T-helper 1 cell treated with Interleukin-12 subunit alpha and Interleukin-12 subunit beta and Interleukin-4 antibody, amounts not matched to agents 30 ng/mL and 1 ng/mL, for 36 hours (primary cell): ENCODE results near the gene CPXM2. TPM values are rescaled to one million over a fixed set of nuclear protein-coding genes. Genes with fewer than 3 reads are reported as not detected.

ENCODE experiments used
- intact Hi-C: fragments of 100-400 bp; cut with micrococcal nuclease; formaldehyde crosslinking; loops from one replicate; pipeline ENCODE4 v1.15.1; 2024
- total RNA-seq: library from RNA; stranded (reverse); gene quantifications from 2 replicates; pipeline ENCODE4 v1.2.3, GENCODE V29; 2022

The CPXM2 gene
- total RNA-seq, 1 donor from 2014 or later: not detected

DNA sequence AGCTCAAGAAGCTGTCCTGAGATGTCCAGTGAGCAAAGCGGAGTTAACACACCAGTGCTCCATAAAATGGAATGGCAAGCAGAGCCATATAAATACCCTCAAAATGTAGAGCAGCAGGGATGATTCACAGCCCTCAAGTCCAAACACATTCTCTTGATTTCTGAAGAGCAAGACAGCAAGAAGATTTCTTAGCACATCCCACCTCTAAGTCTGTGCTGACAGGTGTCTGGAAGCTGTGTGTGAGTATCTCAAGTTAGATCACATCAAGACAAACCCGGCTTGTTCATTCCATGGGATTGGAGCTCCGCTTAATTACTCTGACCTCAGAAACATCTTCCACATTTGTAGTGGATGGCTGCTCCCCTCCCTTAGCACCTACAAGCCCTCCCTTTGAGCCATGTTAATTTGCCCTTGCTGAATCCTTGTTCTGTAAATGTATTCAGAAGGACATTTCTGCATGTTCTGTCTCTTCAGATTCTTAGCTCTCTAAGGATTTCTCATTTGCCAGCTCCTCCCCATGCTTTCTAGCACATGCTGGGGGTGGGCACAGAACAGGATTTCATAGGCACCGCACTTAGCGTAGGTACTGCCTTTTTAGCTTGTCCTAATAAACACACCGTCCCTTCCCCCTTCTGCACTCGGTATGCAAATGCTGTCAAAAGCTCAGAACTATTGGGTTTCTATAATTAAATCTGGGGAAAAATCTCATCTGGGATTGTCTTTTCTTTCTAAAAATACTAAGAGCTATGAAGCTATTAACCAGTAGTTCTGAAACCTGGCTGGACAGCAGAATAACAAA, 112.7 kb downstream of the CPXM2 start:
- intact Hi-C loops: no loop called here

DNA sequence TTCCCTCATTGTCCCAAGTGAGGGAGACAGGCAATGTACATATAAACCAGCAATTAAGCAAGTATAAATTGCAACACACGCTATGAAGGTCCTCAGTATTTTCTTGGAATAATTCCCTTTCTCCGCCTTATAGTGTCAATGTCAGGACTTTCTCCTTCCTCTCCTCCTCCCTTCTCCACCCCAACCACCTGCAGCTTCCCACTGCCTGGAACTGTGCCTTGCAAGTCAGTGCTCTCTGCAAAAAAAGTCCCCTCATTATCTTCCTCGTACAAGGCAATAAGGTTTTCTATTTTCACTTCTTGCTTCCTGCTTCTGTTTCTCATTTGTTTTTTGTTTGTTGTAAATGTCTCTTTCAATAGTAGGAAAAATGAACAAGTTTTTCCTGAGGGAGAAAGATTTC, 113.7 kb downstream of the CPXM2 start:
- intact Hi-C loops: no loop called here

DNA sequence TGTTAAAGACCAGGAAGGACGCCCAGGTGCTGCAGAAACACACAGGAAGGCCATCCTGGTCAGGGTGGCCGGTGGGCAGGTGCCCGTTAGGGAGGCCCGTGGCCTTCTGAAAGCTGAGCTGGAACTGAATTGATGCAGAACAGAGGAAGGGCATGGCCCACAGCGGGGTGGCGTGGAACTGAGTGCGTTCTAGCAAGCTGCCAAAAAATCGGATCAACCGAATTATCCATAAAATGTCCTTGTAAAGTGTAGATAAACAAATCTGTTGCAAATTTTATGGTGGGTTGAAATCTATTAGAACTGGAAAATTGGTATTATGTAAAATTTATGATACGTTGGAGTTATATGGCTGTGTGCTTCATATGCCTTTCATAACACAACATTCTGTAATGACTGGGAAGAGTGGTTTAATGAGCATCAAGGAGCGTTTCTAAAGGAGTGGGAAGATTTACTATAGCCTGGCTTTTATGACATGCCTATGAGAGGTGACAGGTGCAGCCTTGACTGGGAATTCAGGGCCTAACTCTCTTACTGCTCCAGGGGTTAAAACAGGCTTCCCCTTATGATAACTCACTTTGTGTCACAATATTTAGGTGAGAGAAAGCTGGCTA, 117.4 kb downstream of the CPXM2 start:
- intact Hi-C loops: no loop called here

DNA sequence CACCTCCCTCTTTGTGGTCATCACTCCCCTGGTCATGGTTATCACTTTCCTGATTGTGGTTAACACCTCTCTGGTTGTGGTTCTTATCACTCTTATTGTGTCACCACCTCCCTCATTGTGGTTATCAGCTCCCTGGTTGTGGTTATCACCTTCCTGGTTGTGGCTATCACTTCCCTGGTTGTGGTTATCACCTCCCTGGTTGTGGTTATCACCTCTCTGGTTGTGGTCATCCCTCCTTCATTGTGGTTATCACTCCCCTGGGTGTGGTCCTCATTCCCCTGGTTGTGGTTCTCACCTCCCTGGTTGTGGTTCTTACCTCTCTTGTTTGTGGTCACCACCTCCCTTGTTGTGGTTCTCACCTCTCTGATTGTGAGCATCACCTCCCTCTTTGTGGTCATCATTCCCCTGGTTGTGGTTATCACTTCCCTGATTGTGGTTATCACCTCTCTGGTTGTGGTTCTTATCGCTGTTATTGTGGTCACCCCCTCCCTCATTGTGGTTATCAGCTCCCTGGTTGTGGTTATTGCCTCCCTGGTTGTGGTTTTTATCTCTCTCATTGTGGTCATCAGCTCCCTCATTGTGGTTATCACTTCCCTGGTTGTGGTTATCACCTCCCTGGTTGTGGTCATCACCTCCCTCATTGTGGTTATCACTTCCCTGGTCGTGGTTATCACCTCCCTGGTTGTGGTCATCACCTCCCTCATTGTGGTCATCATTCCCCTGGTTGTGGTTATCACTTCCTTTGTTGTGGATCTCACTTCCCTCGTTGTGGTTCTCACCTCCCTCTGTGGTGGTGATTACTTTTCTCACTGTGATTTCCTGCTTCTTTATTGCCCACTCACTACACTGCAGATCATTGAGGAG, 118.7 kb downstream of the CPXM2 start:
- intact Hi-C loops: no loop called here

DNA sequence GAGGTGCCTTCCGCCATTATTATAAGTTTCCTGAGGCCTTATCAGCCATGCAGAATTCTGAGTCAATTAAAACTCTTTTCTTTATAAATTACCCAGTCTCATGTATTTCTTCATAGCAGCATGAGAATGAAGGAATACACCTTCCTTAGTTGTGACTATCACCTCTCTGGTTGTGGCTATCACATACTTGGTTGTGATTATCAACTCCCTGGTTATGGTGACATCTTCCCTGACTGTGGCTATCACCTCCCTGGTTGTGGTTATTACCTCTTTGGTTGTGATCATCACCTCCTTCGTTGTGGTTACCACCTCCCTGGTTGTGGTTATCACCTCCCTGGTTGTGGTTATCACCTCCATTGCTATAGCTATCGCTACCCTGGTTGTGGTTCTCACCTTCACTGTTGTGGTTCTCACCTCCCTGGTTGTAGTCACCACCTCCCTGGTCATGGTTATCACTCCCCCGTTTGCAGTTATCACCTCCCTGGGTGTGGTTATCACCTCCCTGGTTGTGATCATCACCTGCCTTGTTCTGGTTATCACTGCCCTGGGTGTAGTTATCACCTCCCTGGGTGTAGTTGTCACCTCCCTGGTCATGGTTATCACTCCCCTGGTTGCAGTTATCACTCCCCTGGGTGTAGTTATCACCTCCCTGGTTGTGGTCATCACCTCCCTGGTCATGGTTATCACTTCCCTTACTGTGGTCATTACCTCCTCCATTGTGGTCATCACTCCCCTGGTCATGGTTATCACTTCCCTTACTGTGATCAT, 119.5 kb downstream of the CPXM2 start:
- intact Hi-C loops: no loop called here

DNA sequence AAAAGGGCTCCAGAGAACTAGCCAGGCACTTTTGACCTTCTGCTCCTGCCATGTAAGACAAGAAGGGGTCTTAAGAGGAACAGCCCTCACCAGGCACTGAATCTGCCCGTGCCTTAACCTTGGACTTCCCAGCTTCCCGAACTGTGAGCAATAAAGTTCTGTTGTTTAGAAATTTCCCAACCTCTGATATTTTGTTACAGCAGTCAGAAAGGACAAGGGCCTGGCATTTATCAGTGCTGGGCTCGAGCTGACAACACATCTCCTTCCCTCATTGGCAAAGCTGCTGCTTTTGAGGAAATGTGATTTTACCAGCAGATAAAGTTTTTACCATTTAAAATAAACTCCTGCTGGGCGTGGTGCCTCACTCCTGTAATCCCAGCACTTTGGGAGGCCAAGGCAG, 122.0 kb downstream of the CPXM2 start:
- intact Hi-C loops: no loop called here

DNA sequence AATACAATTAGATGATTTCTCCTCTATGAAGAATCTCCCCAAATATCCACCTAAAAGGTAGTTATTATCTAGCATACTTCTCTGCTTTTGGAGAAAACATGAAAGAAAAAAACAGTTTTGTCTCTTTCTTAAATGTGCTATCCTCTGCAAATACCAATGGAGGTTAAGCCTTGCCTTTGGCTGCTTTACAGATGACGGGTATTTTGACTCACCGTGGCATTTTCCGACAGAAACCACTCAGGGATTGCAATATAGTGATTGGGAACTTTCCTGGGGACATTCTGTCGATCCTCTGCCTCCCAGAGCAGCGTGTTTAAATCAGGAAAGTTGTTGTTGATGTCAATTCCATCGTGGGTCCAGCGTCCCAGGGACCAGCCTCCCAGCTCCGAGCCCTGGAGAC, 124.8 kb downstream of the CPXM2 start:
- intact Hi-C loops: no loop called here

DNA sequence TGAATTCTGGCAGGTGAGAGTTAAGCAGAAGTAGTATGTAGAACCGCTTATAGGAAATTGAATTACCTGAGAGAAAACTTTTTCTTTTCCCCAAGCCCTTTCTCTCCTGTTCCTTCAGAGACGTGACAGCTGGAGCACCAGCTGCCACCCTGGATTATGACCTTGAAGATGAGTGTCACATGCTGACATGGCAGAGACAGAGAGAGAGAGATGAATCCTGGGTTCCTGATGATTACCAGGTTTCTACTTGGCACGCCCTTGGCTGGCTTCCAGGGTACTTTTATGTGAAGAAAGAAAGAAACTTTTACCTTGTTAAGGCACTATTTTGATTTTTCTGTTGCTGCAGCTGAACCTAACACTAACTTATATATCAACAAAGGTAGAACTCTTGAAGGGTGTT, 125.6 kb downstream of the CPXM2 start:
- intact Hi-C loops: no loop called here

DNA sequence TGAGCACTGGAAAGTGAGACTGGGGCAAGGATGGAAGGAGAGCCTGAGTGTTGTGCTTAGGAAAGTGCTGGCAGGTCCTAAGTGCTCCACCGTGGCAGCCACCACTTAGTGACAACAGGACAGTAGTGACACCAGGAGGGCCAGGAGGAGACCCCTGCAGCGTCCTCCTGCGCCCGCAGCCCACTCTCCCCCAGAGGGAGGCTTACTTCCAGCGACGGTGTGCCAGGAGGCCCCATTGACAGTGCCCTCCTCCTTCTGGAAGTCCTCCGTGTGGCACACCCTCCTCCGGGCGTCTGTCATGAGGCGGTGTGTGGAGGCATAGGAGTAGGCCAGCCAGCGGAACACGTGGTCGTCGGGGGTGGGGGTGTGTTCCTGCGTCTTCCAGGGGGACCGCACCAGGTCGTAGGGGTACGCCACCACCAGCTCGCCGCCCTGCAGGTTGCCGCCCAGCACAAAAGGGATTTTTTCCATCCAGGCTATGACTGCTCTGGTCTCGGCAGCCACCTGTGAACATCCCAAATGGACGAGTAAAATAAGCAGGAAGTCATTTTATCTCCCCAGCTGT, 129.9 kb downstream of the CPXM2 start:
- intact Hi-C loops: no loop called here

DNA sequence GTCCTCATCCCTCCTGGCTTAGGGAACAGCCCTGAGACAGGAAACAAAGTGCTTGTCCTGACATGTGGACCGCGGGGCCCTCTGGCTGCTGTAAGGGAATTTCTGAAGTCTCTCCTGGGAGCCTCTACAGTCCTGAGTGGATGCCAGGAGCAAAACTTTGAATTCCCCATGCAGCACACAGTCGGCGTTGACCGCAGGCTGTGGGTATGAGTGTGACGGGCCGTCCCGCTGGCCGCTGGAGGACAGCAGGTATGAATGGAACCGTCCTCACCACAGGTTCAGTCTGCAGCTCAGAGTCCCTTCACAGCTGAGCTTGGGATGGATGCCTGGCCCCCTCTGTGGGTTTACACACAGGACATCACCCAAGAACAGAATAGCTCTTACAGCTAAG, 130.6 kb downstream of the CPXM2 start:
- intact Hi-C loops: no loop called here

DNA sequence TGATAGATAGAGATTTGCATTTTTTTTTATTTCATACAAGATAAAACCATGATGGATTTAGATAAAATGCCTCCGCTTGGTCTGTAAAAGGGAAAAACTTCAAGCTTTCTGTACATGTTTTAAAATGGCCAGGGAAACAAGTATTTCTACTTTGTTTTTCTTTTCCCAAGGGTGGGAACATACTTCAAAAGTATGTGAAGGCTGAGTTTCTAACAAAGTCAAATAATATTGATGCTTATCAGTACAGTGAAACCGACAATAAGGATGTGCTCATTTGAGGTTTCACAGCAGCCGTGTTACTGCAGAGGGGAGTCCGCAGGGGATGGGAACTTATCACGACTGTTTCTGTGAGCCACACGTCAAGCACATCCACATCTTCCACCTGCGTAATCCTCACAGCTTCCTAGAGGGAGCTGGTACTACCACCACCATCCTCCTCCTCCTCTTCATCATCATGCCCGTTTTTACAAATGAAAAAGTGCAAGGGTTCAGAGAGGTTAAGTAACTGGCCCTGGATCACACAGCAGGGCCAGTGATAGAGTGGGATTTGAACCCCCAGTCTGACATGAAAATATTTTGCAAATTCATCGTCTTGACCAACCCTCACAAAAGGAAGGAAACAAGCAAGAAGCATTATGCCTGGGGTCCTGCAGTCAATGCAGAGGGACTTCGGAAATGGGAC, 131.1 kb downstream of the CPXM2 start:
- intact Hi-C loops: no loop called here

DNA sequence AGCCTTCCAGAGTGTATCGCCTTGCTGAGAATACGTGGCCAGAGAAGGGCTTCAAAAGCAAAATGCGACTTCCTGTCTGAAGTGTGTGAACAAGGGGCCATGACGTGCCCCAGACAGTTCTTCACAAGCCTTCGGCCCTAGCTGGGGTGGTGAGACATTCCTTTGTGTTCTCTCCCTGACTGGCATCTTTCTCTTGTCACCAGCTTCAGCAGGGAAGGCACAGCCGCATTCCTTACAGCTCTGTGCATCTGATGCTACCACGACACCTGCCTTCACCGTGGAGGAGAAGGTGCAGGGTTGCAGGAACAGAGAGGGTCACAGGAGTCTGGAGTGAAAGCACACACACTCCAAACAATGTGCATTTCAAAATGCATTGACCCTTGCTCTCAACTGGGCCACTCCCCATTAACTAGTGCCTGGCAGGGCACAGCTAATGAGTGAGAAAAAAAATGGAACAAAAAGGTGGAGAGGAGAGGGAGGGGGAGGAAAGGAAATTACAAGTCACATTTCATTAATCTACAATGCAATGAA, 132.0 kb downstream of the CPXM2 start:
- intact Hi-C loops: no loop called here

DNA sequence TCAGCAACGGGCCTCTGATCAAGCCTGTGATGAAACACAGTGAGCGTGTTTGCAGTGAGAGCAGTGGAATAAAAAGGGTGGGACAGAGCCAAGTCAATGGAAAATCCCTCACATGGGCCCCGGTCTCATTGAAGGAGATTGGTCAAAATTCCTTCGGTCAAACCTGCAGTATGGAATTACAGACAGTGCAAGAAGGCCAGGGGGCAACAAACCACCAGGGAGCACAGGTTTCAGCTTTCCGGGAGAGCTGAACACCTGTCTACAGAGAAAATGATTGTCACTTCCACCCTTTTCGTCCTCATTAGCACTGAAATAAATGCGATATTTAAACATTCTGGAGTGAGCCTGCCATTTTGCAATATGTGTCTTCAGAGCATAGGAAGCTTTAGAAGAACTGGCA, 132.6 kb downstream of the CPXM2 start:
- intact Hi-C loops: no loop called here

DNA sequence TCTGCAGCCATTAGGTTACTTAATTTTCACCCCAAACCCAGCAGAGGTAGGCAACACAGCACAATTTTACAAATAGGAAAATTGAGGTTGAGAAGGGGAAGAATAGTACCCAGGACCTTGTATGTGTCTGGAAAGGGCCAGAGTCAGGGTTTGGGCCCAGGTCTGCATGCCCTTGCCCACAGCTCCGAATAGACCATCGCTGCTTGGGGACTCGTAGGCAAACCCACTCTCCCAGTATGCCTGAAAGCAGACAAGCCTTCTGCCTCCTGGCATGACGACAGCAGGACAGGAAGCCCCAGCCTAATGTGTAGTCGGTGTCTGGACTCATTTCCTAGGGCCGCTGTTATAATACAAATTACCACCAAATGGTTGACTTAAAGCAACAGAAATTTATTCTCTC, 133.8 kb downstream of the CPXM2 start:
- intact Hi-C loops: no loop called here

DNA sequence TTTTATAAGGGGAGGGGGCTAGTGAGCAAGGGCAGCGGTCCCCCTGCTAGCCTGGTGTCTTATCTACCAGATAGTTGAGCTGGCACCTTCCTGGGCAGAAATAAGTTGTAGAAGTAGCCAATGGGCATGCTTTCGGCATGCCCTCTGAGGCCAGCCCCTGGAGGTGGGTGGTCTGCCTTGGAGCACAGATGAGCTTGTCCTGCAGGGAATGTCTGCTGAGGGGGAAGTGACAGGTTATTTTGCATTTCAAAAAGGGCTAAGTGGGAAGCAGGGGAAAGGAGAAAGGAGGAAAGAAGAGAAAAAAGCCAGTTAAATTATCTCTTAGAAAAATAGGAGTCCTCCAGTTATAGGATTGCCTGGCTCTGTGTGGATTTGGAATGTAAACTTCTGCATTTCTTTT, 136.5 kb downstream of the CPXM2 start:
- intact Hi-C loops: no loop called here

DNA sequence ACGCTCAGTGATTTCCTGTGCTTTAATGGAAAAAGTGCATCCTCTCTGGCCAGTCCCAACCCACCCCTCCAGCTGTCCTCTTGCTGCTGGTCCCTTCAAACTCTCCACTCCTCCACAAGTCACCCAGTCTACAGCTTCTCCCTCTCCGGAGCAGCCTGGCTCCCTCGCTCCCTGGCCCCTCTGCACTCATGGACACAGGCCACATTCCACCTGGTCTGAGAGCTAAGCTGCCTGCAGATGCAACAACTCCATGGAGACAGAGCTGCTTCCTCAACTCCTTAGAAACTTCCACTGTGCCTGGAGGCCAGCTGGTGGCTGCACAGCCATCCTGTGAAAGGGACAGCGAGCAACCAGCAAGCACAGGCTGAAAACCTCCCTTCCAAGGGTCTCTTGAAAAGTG, 137.5 kb downstream of the CPXM2 start:
- intact Hi-C loops: no loop called here

DNA sequence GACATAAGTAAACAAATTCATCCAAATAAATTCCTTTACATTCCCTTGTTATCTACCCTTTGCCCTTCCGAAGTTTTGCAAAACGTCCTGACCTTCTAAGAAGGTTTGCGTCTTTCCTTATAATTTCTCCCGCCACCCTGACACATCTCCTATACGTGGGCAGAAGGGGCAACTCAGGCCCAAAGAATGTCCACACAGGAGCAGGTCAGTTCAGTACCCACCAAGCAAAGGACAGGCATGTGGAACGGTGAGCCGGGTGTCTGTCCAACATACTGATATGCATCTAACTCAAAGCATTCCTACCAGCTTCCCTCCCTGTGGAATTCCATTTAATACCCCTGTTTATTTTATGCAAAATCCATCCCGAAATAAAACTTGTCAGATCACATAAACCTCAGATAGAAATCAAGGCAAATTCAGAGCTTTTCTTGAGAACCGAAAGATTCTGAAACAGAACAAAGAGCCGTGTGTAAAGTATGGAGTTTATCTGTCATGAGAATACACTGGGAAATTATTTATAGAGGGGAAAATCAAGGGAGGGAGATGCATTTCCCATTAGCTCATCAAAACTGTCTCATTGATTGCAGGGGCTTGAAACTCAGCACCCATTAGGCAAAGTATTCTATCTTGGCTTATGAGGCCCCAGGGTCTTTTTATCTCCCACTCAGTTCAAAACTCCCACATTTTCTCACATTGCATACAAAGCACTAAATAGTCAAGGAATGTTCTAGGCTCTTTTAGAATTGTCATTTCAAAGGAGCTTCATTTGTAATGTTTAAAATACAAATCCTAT, 140.1 kb downstream of the CPXM2 start:
- intact Hi-C loops: no loop called here

DNA sequence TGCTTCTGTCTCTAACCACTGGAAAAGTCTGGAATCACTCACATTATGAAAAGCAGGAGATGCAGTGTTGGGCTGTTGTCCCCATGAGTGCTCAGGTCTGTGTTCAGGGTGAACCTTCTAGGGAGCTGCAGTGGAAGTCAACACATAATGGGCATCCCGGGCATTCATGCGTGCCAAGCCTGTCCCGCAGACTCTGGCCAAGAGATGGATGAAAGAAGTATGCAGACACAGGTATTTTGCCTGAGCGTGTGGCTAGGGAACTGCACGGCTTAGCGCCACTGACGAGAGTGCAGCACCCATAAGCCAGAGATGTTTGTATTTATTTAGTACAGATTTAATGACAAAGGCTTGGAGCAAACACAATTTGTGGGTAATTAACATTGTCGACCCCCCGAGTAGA, 140.7 kb downstream of the CPXM2 start:
- intact Hi-C loops: no loop called here

DNA sequence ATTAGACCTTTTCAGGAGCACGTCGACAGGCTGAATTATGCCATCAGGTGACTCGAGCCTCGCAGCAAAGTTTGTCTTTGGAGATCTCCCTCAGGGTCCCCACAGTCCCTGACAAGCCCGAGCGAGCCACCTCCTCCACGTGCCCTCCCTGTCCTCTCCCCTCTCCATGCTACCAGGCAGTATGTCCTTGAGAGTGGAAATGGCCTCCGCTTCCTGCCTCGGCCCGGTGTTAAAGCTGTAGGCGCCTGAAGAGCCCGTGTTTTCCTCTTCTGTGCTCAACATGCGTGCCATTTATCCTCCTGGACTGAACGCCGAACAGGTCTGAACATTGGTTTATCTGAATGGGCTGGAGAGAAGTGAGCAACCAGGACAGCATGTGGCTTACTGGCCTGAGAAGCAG, 142.9 kb downstream of the CPXM2 start:
- intact Hi-C loops: no loop called here

DNA sequence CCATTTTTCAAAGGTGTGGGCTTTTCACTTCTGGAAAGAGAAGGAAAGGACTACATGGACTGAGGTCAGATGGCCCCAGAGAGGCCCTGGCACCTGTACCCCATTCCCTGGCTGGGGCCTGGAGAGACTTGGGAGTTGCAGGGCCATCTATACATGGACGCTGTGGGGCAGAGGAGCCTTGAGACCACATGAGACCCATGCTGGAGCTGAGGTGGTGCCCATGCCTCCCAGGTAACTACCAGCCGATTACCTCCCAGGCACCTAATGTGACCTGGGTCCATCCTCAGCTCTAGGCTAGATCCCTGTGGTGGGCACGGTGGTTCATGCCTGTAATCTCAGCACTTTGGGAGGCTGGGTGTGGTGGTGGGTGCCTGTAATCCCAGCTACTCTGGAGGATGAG, 144.2 kb downstream of the CPXM2 start:
- intact Hi-C loops: no loop called here
